ENCODE data around the gene STOX2. TPM values are rescaled to one million over a fixed set of nuclear protein-coding genes. Genes with fewer than 3 reads are reported as not detected.

Gene STOX2
- total and polyA plus RNA-seq, 5 donors = 2.5 to 19.1 (median 17.0) TPM

GRCh38 chr4:183898456-183898855, 6.7 kb upstream of the STOX2 start:
- H3K9me3 ChIP-seq (ENCODE audit: control insufficient read depth, low read length) = no peaks in the 10 kb centered on the region
- no peak for ATAC-seq
- no peaks in the 10 kb centered on the region for H3K4me1 ChIP-seq (ENCODE audit: control insufficient read depth, insufficient read depth, low read length)
- 91% methylated on average over 5 of the region's 5 CpGs for WGBS
- H3K27ac ChIP-seq (ENCODE audit: low read length) = no peak overlapping the region
- no peaks in the 10 kb centered on the region for H3K27me3 ChIP-seq (ENCODE audit: control insufficient read depth, insufficient read depth)
- DNase-seq = no peak
- H3K4me3 ChIP-seq (ENCODE audit: low read length) = no peak overlapping the region
- intact Hi-C loops (cut with DNase I) = no loop called here

DNA sequence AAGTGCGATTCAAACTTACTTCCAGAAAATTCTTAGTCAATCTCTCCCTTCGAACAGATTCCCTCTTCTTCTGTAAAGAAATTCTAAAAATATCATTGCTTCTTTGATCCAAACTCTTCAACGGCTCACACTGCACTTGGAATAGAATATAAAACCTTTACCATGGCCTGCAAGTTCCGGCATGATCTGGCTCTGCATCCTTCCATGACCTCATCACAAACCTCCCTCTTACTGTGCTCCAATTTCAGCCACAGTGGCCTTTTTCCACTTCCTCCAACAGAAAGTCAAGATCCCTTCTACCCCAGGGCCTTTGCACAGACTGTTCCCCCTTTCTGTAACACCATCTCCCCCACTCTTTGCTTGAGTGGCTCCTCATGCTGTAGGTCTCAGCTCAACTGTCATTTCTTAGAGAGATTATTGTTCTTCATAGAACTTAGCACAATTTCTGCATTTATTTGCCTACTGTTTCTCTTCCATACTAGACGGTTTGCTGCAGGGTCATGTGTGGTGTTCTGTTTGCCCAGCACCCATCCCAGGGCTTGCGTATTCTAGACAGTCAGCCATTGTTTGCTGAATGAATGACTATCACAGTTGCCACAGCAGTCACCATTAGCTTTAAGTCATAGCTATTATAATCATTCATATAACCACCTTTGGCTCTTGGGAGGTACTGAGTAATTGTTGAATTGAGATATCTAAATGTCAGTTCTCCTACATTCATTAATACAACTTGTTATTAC, 1.9 kb upstream of the STOX2 start:
- ATAC-seq (no peak), DNase-seq (no peak)
- Histone ChIP-seq H3K27ac (ENCODE audit: low read length) (no peak overlapping the region), H3K4me1 (ENCODE audit: control insufficient read depth, insufficient read depth, low read length) (no peaks in the 10 kb centered on the region), H3K27me3 (ENCODE audit: control insufficient read depth, insufficient read depth) (no peaks in the 10 kb centered on the region), H3K4me3 (ENCODE audit: low read length) (no peak overlapping the region), H3K9me3 (ENCODE audit: control insufficient read depth, low read length) (no peaks in the 10 kb centered on the region)
- intact Hi-C loops (cut with DNase I) = no loop called here
- WGBS = 87% methylated on average over 6 of the region's 6 CpGs

- intact Hi-C loops (cut with DNase I) = no loop called here
- peak; percentile 76 to 79 for ATAC-seq
Measured at GRCh38 chr4:183905593-183906488, 734 bp downstream of the STOX2 start.

GRCh38 chr4:183906489-183906738, 1.3 kb downstream of the STOX2 start:
- H3K27ac ChIP-seq (ENCODE audit: low read length) = no peak overlapping the region
- 3% methylated on average over 25 of the region's 25 CpGs for WGBS

More at GRCh38 chr4:183905593-183906488, 734 bp downstream of the STOX2 start:
- DNase-seq = peak; percentile 35 to 80 (median 77)
- Histone ChIP-seq H3K4me3 (ENCODE audit: low read length) (peak overlapping the region; percentile 69), H3K4me1 (ENCODE audit: control insufficient read depth, insufficient read depth, low read length) (no peaks in the 10 kb centered on the region), H3K9me3 (ENCODE audit: control insufficient read depth, low read length) (no peaks in the 10 kb centered on the region), H3K27ac (ENCODE audit: low read length) (peak overlapping the region; percentile 18), H3K27me3 (ENCODE audit: control insufficient read depth, insufficient read depth) (no peaks in the 10 kb centered on the region)
- WGBS = under 1% methylated on average over 93 of the region's 93 CpGs

DNA sequence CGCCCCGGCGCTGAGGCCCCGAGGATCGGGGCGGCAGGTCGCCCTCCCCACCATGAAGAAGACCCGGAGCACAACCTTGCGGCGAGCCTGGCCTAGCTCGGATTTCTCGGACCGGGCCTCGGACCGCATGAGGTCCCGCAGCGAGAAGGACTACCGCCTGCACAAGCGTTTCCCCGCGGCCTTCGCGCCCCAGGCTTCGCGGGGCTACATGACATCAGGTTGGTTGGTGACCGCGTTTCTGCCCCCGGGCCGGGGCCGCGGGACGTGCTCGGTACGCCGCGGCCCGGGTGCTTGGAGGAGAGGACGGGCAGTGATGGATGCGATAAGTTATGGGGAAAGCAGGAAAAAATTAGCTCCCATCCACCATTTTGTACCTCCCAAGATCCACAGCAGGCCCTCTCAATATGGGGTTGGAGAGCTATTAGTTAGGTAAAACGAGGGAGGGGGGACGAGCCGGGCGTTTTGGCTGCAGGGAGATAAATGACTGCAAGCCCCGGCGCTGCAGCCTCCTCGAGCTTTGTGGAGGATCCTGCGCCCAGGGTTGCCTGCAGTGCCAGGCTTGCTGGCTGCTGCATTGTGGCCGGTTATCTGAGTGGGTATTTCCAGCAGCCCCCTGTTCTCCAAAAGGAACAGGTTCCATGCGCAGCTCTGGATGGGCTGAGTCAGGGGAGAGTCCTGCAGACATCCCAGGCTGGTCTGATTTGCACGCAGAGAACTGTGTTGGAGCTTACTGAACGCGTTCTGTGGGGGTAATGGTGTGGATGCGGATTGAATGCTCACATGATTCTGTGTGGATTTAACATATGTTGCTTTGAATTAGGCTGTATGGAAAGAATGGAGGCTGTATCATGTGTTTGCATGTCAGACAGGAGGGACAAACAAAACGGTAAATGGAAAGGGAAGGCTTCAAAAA, 1.9 kb downstream of the STOX2 start:
- intact Hi-C loops (cut with DNase I) = no loop called here
- Histone ChIP-seq H3K27me3 (ENCODE audit: control insufficient read depth, insufficient read depth) (no peaks in the 10 kb centered on the region), H3K27ac (ENCODE audit: low read length) (no peak overlapping the region), H3K9me3 (ENCODE audit: control insufficient read depth, low read length) (no peaks in the 10 kb centered on the region), H3K4me3 (ENCODE audit: low read length) (peak overlapping the region; percentile 69), H3K4me1 (ENCODE audit: control insufficient read depth, insufficient read depth, low read length) (no peaks in the 10 kb centered on the region)
- DNase-seq (peak; percentile 22 to 65 (median 64)), ATAC-seq (peak in 1 of 2 donors; percentile 14)
- 11% methylated on average over 54 of the region's 54 CpGs for WGBS

More at GRCh38 chr4:183906489-183906738, 1.3 kb downstream of the STOX2 start:
- Histone ChIP-seq H3K4me1 (ENCODE audit: control insufficient read depth, insufficient read depth, low read length) (no peaks in the 10 kb centered on the region), H3K4me3 (ENCODE audit: low read length) (peak overlapping the region; percentile 69), H3K27me3 (ENCODE audit: control insufficient read depth, insufficient read depth) (no peaks in the 10 kb centered on the region), H3K9me3 (ENCODE audit: control insufficient read depth, low read length) (no peaks in the 10 kb centered on the region)
- ATAC-seq = peak in 1 of 2 donors; percentile 17
- intact Hi-C loops (cut with DNase I) = no loop called here
- no peak for DNase-seq

DNA sequence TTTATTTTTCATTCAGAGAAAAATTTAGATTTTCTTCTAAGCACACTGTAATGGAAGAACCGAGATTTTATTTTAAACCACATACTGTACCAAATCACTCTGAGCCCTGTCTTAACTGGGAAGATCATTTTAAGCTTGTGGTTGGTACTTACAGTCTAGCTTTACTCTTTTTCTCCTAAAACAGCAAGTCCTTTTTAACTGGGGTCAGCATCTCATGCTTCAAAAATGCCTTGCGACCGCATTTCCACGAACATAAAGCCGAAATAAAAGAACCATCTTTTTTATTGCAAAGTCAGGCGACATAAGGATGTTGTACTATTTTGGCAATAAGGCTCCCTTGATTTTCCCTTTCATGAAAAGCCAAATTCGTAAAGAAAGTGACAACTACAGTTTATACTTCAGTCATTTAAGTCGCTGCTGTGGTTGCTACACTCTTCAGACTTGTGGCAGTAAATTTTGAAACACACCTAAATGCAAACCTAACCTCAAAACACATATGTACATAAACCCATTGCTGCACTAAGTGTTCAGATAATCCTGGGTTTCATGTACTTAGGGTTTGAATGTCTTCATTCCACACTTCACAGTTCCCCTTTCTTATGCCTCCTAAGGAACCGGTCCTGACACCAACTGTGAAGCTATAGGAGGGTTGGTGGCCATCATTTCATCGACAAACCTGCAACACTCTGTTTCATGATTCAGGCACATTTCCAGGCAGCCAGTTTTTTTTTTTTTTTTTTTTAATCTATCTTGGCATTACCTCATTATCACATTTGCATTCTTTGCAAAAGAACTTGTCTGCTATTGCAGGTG, 3.0 kb downstream of the STOX2 start:
- Histone ChIP-seq H3K4me3 (ENCODE audit: low read length) (no peak overlapping the region), H3K27me3 (ENCODE audit: control insufficient read depth, insufficient read depth) (no peaks in the 10 kb centered on the region), H3K27ac (ENCODE audit: low read length) (no peak overlapping the region), H3K4me1 (ENCODE audit: control insufficient read depth, insufficient read depth, low read length) (no peaks in the 10 kb centered on the region), H3K9me3 (ENCODE audit: control insufficient read depth, low read length) (no peaks in the 10 kb centered on the region)
- WGBS = 73% methylated on average over 10 of the region's 10 CpGs
- ATAC-seq (no peak), DNase-seq (no peak)
- intact Hi-C loops (cut with DNase I) = no loop called here

GRCh38 chr4:183909187-183909586, 4.1 kb downstream of the STOX2 start:
- Histone ChIP-seq H3K27ac (ENCODE audit: low read length) (no peak overlapping the region), H3K4me1 (ENCODE audit: control insufficient read depth, insufficient read depth, low read length) (no peaks in the 10 kb centered on the region), H3K4me3 (ENCODE audit: low read length) (no peak overlapping the region), H3K27me3 (ENCODE audit: control insufficient read depth, insufficient read depth) (no peaks in the 10 kb centered on the region), H3K9me3 (ENCODE audit: control insufficient read depth, low read length) (no peaks in the 10 kb centered on the region)
- no peak for DNase-seq
- ATAC-seq = no peak
- intact Hi-C loops (cut with DNase I) = no loop called here

- Histone ChIP-seq H3K27ac (ENCODE audit: low read length) (no peak overlapping the region), H3K4me1 (ENCODE audit: control insufficient read depth, insufficient read depth, low read length) (no peaks in the 10 kb centered on the region), H3K27me3 (ENCODE audit: control insufficient read depth, insufficient read depth) (no peaks in the 10 kb centered on the region), H3K4me3 (ENCODE audit: low read length) (no peak overlapping the region), H3K9me3 (ENCODE audit: control insufficient read depth, low read length) (no peaks in the 10 kb centered on the region)
- intact Hi-C loops (cut with DNase I) = no loop called here
- no peak for ATAC-seq
- DNase-seq = no peak
- WGBS = 90% methylated on average over 5 of the region's 5 CpGs
Measured at GRCh38 chr4:183909801-183910200, 4.7 kb downstream of the STOX2 start.

DNA sequence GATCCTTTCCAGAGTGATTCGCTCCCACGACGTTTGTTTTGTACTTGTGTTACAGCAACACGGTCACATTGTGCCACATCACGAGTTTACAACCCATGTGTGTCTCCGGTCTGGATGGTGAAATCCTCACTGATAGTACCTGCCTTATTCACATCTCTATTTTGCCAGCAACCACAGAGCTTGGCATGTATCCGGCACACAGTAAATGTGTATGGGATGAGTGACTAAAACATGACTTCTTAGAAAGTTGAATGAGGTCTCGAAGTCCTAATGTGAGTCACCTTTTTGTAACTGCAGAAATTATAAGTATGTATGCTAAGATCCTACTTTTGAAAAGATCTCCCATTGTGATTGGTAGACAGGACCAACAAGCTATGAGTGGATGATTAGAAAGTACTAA, 7.5 kb downstream of the STOX2 start:
- H3K27ac ChIP-seq (ENCODE audit: low read length) = no peak overlapping the region
- no peaks in the 10 kb centered on the region for H3K4me1 ChIP-seq (ENCODE audit: control insufficient read depth, insufficient read depth, low read length)
- no peaks in the 10 kb centered on the region for H3K9me3 ChIP-seq (ENCODE audit: control insufficient read depth, low read length)
- H3K4me3 ChIP-seq (ENCODE audit: low read length) = no peak overlapping the region
- ATAC-seq (no peak), DNase-seq (no peak)
- 96% methylated on average over 8 of the region's 8 CpGs for WGBS
- intact Hi-C loops (cut with DNase I) = no loop called here
- no peaks in the 10 kb centered on the region for H3K27me3 ChIP-seq (ENCODE audit: control insufficient read depth, insufficient read depth)

GRCh38 chr4:183915976-183916375, 10.9 kb downstream of the STOX2 start:
- ATAC-seq (no peak), DNase-seq (no peak)
- H3K4me1 ChIP-seq (ENCODE audit: control insufficient read depth, insufficient read depth, low read length) = peaks cover 4% of the 10 kb centered on the region
- H3K27ac ChIP-seq (ENCODE audit: low read length) = no peak overlapping the region
- H3K4me3 ChIP-seq (ENCODE audit: low read length) = no peak overlapping the region
- 83% methylated on average over 6 of the region's 6 CpGs for WGBS
- intact Hi-C loops (cut with DNase I) = no loop called here
- no peaks in the 10 kb centered on the region for H3K9me3 ChIP-seq (ENCODE audit: control insufficient read depth, low read length)
- H3K27me3 ChIP-seq (ENCODE audit: control insufficient read depth, insufficient read depth) = no peaks in the 10 kb centered on the region
